Mammary epithelial cell (primary cell): ENCODE measurements around the gene CASP6.

Experiments used
- EZH2 ChIP-seq: IDR thresholded peaks from 2 replicates; pipeline ENCODE4 v1.6.1; 2012; ENCODE audit warnings: low read length, inconsistent platforms, borderline replicate concordance
- TF ChIP-seq, protein P1 (sequence below), 2 donors: IDR thresholded peaks in 1 of 2; conservative IDR thresholded peaks in 1 of 2; 2 replicates each; pipeline ENCODE4 v1.5.1; 2011 to 2012; ENCODE audit warnings: inconsistent platforms in 2 of 2, low read length in 2 of 2, mild to moderate bottlenecking in 2 of 2, control low read depth in 1 of 2, low read depth in 1 of 2; ENCODE audit not compliant: insufficient read depth in 1 of 2; ENCODE audit errors: extremely low read depth in 1 of 2

DNA sequence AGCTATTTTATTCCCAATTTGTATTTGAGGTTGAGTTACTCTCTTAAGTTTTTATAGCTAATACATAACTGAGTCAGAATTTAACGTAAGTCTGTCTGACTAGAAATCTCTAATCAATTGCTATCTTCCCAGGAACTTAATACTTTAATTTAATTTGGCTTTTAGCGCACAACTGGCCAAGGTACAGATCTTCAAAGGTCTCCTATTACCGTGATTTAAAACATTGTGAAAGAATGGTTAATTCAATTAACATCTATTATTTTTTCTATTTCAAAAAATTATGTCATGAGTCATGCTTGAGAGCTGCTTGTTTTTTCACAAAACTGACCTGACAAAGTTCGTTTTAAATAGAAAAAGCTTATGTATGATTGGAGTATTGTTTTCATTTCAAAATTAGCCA lies 48.6 kb upstream of the CASP6 start:
- TF ChIP-seq, protein P1, sequence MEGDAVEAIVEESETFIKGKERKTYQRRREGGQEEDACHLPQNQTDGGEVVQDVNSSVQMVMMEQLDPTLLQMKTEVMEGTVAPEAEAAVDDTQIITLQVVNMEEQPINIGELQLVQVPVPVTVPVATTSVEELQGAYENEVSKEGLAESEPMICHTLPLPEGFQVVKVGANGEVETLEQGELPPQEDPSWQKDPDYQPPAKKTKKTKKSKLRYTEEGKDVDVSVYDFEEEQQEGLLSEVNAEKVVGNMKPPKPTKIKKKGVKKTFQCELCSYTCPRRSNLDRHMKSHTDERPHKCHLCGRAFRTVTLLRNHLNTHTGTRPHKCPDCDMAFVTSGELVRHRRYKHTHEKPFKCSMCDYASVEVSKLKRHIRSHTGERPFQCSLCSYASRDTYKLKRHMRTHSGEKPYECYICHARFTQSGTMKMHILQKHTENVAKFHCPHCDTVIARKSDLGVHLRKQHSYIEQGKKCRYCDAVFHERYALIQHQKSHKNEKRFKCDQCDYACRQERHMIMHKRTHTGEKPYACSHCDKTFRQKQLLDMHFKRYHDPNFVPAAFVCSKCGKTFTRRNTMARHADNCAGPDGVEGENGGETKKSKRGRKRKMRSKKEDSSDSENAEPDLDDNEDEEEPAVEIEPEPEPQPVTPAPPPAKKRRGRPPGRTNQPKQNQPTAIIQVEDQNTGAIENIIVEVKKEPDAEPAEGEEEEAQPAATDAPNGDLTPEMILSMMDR (conservative IDR thresholded peaks at IDR 0.05 in 1 of 2, IDR thresholded peaks at IDR 0.05 in 1 of 2; ENCODE audit: extremely low read depth in 1 of 2, insufficient read depth in 1 of 2, low read depth in 1 of 2, low read length in 2 of 2): no peak
- no peak for TF ChIP-seq EZH2
